ENCODE data around the gene FAM168B.

Gene FAM168B

GRCh38 chr2:131056204-131056931 lies 36.9 kb downstream of the FAM168B start:
- no peak for DNase-seq (ENCODE audit: low read depth in 1 of 2, low spot score in 1 of 2)

GRCh38 chr2:131055169-131056065 lies 37.8 kb downstream of the FAM168B start:
- no peak for DNase-seq (ENCODE audit: low read depth in 1 of 2, low spot score in 1 of 2)

DNA sequence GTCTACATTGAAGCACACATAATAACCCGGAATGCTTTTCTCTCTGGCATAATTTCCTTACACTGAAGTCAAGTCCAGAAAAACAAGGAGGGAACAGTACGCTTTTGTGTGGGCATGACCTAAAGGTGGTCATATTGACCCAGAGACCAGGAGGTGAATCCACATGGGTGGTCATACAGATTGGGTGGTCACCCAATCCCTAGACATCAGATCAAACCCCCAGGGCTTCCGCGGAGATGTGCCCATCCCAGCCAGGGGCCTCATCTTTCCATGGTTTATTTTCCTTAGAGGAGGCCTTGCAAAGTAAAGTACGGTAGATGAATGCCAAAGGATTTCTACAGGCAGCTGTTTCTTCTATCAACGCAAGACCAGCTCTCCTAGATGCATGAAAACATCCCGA lies 38.8 kb downstream of the FAM168B start:
- DNase-seq (ENCODE audit: low read depth in 1 of 2, low spot score in 1 of 2) = no peak

- no peak for DNase-seq (ENCODE audit: low read depth in 1 of 2, low spot score in 1 of 2)
Measured at GRCh38 chr2:131052741-131053263, 40.5 kb downstream of the FAM168B start.

DNA sequence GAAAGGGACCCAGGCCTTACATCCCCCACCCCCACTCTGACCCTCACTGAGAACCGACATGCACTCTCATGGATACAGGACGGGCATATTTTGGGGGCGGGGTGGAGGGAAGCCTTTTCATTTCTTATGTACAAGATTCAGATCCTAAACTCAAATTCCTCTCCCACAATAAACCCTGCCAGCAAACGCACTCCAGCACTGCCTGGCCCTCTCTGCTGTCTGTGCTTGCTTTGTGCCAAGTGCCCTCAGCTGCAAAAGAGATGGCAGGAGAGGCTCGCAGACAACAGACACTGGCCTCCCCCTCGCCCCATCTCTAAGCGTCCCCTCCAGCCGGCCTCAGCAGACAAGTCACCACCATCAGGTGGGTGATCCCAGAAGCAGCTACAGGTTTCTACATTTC lies 42.4 kb downstream of the FAM168B start:
- DNase-seq (ENCODE audit: low read depth in 1 of 2, low spot score in 1 of 2) = no peak

GRCh38 chr2:131049150-131049718 lies 44.0 kb downstream of the FAM168B start:
- no peak for DNase-seq (ENCODE audit: low read depth in 1 of 2, low spot score in 1 of 2)

DNA sequence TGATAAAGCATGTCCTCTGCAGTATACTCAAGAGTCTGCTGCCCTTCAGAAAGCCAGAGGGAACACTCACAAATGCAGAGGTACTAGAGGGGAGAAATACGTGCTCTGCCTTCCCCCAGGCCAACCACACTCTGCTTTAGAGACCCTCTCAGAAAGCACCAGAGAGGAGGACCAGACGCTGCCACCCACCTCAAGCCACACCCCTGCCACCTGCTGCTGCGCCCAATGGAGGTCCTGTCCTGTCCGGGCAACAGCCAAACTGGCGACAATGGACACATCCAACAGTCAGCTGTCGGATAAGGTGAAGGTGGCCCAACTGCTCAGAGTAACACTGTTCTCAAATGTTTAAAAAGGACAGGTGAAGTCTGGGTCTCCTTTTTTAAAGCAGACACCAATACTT lies 44.6 kb downstream of the FAM168B start:
- DNase-seq (ENCODE audit: low read depth in 1 of 2, low spot score in 1 of 2) = no peak

- DNase-seq (ENCODE audit: low read depth in 1 of 2, low spot score in 1 of 2) = no peak
Measured at GRCh38 chr2:131047920-131048560, 45.2 kb downstream of the FAM168B start.

GRCh38 chr2:131046918-131047652 lies 46.2 kb downstream of the FAM168B start:
- no peak for DNase-seq (ENCODE audit: low read depth in 1 of 2, low spot score in 1 of 2)

DNA sequence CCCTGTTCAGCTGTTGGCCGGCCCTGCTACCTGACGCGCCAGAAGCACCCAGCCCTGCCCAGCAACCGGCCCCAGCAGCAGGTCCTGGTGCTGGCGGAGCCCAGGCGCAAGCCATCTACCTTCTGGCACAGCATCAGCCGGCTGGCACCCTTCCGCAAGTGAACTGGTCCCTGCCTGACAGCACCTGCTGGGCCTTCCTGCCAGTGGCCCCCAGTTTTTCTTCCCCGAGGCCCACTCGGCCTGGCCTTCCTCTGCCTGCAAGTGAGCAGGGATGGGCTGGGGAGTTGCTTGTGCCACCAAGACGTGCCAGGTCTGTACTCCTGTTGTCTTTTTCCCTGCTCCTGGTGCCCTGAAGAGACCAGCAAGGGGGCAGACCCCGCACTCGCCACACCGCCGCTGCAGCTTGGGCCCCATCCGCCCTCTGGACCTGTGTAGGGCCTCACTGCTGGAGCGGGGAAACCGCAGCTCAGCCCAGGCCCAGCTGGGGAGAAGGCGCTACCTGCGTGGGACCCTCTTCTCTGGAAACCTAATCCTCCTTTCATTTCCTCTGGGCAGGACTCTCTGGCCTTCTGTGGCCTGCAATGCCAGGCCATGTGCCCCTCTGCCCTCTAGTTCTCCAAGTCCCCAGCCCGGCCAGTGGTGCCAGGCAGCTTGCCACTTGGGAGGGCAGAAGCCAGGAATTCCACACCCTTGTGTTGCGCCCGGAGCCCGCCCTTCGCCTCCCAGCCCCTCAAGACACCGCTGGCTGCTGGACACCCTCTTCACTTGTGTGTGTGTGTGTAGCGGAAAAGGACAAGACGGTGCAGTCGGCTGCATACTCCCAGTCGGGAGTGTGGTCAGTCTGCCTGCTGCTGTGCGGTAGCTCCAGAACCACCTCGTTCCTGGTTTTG lies 47.0 kb downstream of the FAM168B start:
- no peak for DNase-seq (ENCODE audit: low read depth in 1 of 2, low spot score in 1 of 2)

DNA sequence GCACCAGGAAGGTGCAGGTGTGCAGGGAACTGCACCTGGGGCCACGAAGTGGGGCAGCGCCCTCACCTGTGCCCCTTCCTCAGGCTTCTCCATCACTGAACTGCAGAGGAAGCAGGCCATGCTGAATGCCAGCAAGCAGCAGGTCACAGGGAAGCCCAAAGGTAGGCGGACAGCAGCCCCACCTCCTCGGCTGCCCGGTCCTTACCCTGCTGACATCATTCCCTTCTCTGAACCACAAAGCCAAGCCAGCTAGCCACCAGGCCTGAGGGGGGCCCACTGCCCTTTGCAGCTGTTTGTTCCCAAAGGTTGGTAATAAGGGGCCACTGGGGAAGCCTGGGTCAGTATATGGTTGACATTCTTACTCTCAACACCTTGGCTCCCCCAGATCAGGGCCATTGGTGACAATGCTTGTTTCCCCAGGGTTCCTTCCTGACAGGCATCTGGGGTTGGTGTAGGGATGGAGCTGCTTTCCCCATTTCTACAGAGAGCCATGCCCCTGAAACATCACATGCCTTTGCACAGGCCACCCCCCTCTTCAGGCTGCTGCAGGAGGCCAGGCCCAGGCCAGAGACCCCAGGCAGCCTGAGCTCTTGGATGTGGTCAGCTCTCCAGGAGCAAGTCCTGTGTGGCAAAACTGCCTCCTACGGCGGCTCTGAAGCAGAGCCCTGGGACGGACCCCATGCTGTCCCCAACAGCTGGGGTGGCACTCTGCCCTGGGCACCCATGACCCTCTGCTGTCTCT lies 47.8 kb downstream of the FAM168B start:
- DNase-seq (ENCODE audit: low read depth in 1 of 2, low spot score in 1 of 2) = no peak

- no peak for DNase-seq (ENCODE audit: low read depth in 1 of 2, low spot score in 1 of 2)
Measured at GRCh38 chr2:131044757-131045150, 48.5 kb downstream of the FAM168B start.

DNA sequence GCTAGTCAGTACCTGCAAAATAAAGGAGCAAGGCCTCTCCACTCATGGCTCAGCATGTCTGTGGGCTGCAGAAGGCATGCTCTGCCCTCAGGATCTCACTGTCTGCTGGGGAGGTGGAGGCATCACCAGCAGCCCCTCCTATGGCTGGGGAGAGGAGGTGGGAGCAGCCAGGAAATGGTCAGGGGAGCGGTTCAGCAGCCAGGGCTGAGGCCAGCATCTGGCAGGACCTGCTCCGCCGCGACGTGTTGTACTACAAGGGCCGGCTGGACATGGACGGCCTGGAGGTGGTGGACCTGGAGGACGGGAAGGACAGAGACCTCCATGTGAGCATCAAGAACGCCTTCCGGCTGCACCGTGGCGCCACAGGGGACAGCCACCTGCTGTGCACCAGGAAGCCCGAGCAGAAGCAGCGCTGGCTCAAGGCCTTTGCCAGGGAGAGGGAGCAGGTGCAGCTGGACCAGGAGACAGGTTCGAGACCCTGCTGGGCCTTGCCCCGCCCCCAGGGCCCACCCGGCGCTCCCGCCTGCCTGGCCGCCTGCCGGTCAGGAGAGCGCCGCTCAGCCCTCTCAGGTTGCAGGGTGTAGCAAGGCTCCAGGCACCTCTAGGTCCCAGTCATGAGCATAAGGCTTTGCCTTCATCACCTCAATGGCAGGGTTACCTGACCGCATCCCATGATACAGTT lies 49.0 kb downstream of the FAM168B start:
- no peak for DNase-seq (ENCODE audit: low read depth in 1 of 2, low spot score in 1 of 2)

GRCh38 chr2:131043199-131044074 lies 49.8 kb downstream of the FAM168B start:
- DNase-seq (ENCODE audit: low read depth in 1 of 2, low spot score in 1 of 2) = no peak

GRCh38 chr2:131042148-131042775 lies 51.0 kb downstream of the FAM168B start:
- DNase-seq (ENCODE audit: low read depth in 1 of 2, low spot score in 1 of 2) = no peak

- DNase-seq (ENCODE audit: low read depth in 1 of 2, low spot score in 1 of 2) = no peak
Measured at GRCh38 chr2:131041402-131042147, 51.7 kb downstream of the FAM168B start.

All from activated T-helper 1 cell treated with anti-CD3 and anti-CD28 coated beads, Interleukin-2, amount 50 U/mL, for 16 hours (primary cell).